ENCODE measurements around the gene ZNF276. TPM values are rescaled to one million over a fixed set of nuclear protein-coding genes. Genes with fewer than 3 reads are reported as not detected.

The ZNF276 gene
- total RNA-seq, 6 donors from 2014 or later = 28.6 to 172 (median 39.0) TPM

DNA sequence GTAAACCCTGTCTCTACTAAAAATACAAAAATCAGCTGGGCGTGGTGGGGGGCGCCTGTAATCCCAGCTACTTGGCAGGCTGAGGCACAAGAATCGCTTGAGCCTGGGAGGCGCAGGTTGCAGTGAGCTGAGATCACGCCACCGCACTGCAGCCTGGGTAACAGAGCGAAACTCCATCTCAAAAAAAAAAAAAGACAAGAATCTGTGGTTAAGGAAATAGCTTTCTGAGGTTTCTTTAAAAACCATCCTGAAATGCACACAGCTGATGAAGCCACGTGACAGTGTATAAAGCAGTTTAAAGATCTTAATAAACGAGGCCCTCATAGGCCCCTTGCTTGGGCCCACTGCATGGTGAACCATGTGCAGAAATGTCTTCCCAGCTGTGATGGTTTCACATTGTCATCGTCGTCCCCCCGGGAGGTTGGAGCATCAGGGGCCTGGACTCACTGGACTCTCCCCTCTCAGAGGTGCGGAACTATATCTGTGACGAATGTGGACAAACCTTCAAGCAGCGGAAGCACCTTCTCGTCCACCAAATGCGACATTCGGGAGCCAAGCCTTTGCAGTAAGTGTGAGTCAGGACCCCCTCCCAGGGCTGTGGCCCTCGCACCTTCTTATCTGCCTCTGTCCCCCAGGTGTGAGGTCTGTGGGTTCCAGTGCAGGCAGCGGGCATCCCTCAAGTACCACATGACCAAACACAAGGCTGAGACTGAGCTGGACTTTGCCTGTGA is 16.2 kb downstream of the ZNF276 start:
- no peak for TF ChIP-seq POLR2A (IDR thresholded peaks at IDR 0.05)
- TF ChIP-seq EP300 (IDR thresholded peaks at IDR 0.05) = no peak
- DNase-seq = no peak
- H3K36me3 ChIP-seq = peaks cover 53 to 90% (median 84%) of the 10 kb centered on the region in 4 donors

DNA sequence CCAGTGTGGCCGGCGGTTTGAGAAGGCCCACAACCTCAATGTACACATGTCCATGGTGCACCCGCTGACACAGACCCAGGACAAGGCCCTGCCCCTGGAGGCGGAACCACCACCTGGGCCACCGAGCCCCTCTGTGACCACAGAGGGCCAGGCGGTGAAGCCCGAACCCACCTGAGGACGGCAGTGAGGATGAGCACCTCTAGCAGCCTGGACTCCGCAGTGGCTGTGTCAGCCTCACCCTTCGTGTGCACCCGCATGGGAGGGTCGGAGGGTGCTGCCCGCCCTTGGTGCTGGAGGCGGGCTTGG is 16.7 kb downstream of the ZNF276 start:
- Histone ChIP-seq H3K27ac (no peak overlapping the region), H3K4me1 (no peaks in the 10 kb centered on the region), H3K9me3 (no peaks in the 10 kb centered on the region), H3K27me3 (no peaks in the 10 kb centered on the region), H3K4me3 (no peak overlapping the region), H3K36me3 (peaks cover 52 to 85% (median 79%) of the 10 kb centered on the region in 4 donors)
- DNase-seq = no peak
- TF ChIP-seq POLR2AphosphoS5 (IDR thresholded peaks at IDR 0.05) = no peak
- TF ChIP-seq, protein P1, sequence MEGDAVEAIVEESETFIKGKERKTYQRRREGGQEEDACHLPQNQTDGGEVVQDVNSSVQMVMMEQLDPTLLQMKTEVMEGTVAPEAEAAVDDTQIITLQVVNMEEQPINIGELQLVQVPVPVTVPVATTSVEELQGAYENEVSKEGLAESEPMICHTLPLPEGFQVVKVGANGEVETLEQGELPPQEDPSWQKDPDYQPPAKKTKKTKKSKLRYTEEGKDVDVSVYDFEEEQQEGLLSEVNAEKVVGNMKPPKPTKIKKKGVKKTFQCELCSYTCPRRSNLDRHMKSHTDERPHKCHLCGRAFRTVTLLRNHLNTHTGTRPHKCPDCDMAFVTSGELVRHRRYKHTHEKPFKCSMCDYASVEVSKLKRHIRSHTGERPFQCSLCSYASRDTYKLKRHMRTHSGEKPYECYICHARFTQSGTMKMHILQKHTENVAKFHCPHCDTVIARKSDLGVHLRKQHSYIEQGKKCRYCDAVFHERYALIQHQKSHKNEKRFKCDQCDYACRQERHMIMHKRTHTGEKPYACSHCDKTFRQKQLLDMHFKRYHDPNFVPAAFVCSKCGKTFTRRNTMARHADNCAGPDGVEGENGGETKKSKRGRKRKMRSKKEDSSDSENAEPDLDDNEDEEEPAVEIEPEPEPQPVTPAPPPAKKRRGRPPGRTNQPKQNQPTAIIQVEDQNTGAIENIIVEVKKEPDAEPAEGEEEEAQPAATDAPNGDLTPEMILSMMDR (IDR thresholded peaks at IDR 0.05) = no peak
- ATAC-seq (ENCODE audit: low FRiP score in 2 of 2) = no peak
- WGBS, 2 donors = 90% methylated on average over 9 of the region's 14 CpGs; no CpG with 5 or more reads in 1 of the 2 donors

More for the DNA sequence above, 16.2 kb downstream of the ZNF276 start:
- H3K4me3 ChIP-seq = no peak overlapping the region
- H3K4me1 ChIP-seq = no peaks in the 10 kb centered on the region
- no peaks in the 10 kb centered on the region for H3K9me3 ChIP-seq
- no peaks in the 10 kb centered on the region for H3K27me3 ChIP-seq
- no peak for ATAC-seq (ENCODE audit: low FRiP score in 2 of 2)
- WGBS, 2 donors = 87 to 90% methylated on average over 19 to 20 of the region's 20 CpGs
- no peak overlapping the region for H3K27ac ChIP-seq

DNA sequence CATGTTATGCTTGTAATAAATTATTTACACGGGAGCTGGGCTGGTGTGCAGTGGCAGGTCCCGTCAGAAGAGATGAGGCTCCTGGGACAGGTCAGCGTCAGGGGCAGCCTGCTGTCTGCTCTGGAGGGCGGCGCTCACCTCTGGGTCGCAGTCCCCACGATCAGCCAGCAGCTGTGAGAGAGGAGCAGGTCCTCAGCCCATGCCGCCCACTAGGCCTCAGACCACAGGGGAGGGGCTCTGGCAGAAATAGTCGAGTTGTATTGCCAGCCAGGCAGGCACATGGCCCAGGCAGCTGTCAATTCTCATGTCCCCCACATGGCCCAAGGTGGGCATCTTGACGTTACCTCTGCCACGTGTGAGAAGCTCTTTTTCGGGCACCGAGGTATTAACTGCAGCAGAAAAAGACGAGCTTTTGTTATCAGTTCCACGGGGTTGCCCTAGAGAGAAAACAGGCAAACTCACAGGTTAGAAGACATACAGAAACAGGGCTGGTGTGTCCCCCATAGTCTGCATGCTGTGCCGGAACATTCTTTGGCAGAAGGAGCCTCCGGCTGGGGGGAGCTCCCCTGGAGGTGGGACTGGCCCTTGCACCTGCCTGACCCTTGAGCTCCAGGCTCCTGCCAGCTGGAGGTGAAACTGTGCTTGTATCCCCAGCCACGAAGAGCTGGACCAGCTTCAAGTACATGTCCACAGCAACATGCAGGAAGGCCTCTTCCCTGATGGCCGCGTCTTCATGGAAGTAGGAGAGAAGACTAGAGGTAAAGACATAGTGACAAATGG is 17.4 kb downstream of the ZNF276 start:
- no peak for ATAC-seq (ENCODE audit: low FRiP score in 2 of 2)

DNA sequence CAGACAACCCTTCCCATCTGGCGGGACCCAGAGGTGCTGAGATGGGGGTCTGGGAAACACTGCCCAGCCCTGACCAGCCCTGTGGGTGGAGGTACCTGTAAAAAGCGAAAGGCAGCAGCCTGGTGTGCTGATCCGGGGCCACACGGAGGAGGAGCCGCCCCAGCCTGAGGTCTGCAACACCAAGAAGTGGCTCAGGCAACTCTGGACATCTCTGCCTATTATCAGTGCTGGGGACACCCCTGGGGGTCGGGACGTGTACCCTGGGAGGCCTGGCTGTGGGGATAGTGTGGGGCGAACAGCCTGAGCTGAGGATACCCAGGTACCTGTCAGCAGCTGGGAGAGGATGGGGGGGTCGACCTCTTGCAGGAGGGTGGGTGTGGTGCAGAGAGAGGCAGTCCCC is 18.0 kb downstream of the ZNF276 start:
- no peak overlapping the region for H3K4me3 ChIP-seq
- WGBS, 2 donors = 85 to 91% methylated on average over 6 to 9 of the region's 9 CpGs
- no peak for DNase-seq
- ATAC-seq (ENCODE audit: low FRiP score in 2 of 2) = no peak
- no peaks in the 10 kb centered on the region for H3K4me1 ChIP-seq
- TF ChIP-seq EP300 (IDR thresholded peaks at IDR 0.05) = no peak
- TF ChIP-seq, protein P1 (IDR thresholded peaks at IDR 0.05) = no peak
- TF ChIP-seq POLR2AphosphoS5 (IDR thresholded peaks at IDR 0.05) = no peak
- TF ChIP-seq POLR2A (IDR thresholded peaks at IDR 0.05) = no peak
- H3K9me3 ChIP-seq = no peaks in the 10 kb centered on the region
- no peak overlapping the region for H3K27ac ChIP-seq
- H3K27me3 ChIP-seq = no peaks in the 10 kb centered on the region
- peaks cover 40 to 72% (median 66%) of the 10 kb centered on the region in 4 donors for H3K36me3 ChIP-seq

More for the DNA sequence above, 17.4 kb downstream of the ZNF276 start:
- H3K4me1 ChIP-seq = no peaks in the 10 kb centered on the region
- H3K27me3 ChIP-seq = no peaks in the 10 kb centered on the region
- TF ChIP-seq EP300 (IDR thresholded peaks at IDR 0.05) = no peak
- no peak for TF ChIP-seq POLR2AphosphoS5 (IDR thresholded peaks at IDR 0.05)
- TF ChIP-seq POLR2A (IDR thresholded peaks at IDR 0.05) = no peak
- TF ChIP-seq, protein P1 (IDR thresholded peaks at IDR 0.05) = no peak
- no peak overlapping the region for H3K4me3 ChIP-seq
- DNase-seq = no peak
- WGBS, 2 donors = 88 to 90% methylated on average over 13 to 20 of the region's 20 CpGs
- H3K36me3 ChIP-seq = peaks cover 45 to 78% (median 72%) of the 10 kb centered on the region in 4 donors
- no peak overlapping the region for H3K27ac ChIP-seq
- H3K9me3 ChIP-seq = no peaks in the 10 kb centered on the region

DNA sequence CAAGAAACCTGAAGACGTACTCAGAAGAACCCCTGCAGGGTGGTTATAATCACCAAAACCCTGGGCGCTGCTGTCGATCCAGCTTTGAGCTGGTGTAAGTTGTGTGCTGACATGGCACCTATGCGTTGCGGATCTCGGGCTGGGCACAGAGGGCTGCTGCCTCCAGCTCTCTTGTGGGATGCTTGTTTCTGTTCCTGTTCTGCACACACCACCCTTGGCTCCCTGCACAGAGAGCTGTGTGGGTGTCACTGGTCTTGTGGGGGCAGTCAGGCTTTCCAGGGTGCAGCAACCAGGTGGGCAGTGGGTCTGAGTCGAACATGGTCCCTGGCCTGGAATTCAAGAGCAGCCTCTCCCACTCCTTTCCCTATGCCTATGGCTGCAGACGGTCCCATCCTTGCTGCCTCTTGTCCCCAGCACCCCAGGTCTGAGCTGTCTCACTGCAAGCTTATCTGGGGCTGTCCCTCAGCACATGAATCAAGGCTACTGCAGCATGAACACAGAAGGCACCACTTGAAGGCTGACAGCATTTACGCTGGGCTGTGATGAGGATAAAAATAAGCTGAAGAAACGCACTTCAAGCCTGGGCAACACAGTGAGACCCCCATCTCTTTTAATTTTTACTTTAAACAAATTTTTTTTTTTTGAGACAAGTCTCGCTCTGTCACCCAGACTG is 20.1 kb downstream of the ZNF276 start:
- 86 to 89% methylated on average over 7 to 11 of the region's 11 CpGs for WGBS, 2 donors
- no peaks in the 10 kb centered on the region for H3K4me1 ChIP-seq
- peaks cover 26 to 61% (median 53%) of the 10 kb centered on the region in 4 donors for H3K36me3 ChIP-seq
- no peaks in the 10 kb centered on the region for H3K9me3 ChIP-seq
- H3K27me3 ChIP-seq = no peaks in the 10 kb centered on the region
- ATAC-seq (ENCODE audit: low FRiP score in 2 of 2) (peak in 1 of 2 donors; percentile 8), DNase-seq (no peak)
- H3K27ac ChIP-seq = peak overlapping the region in 1 of 4 donors; percentile 27
- no peak overlapping the region for H3K4me3 ChIP-seq
- no peak for TF ChIP-seq EP300 (IDR thresholded peaks at IDR 0.05)
- no peak for TF ChIP-seq POLR2AphosphoS5 (IDR thresholded peaks at IDR 0.05)
- no peak for TF ChIP-seq POLR2A (IDR thresholded peaks at IDR 0.05)
- TF ChIP-seq, protein P1 (IDR thresholded peaks at IDR 0.05) = no peak
